Kidney epithelial cell (primary cell): ENCODE measurements around the gene LRRC53. TPM values are rescaled to one million over a fixed set of nuclear protein-coding genes. Genes with fewer than 3 reads are reported as not detected.
A peak's percentile ranks its signal among the peaks of the same experiment; 100 is the strongest.

Experiments
- DNase-seq: peaks from one replicate; pipeline ENCODE4 v3.0.0-alpha.2; 2010; ENCODE audit warnings: low read depth
- H3K27me3 ChIP-seq: 2 replicates; pipeline ENCODE4 v1.6.0; 2011; ENCODE audit warnings: low read length; ENCODE audit not compliant: control insufficient read depth, insufficient read depth
- H3K36me3 ChIP-seq: 2 replicates; pipeline ENCODE4 v1.5.1; 2011; ENCODE audit warnings: low read length; ENCODE audit not compliant: control insufficient read depth, insufficient read depth
- H3K4me3 ChIP-seq: 2 replicates; pipeline ENCODE4 v1.5.1; 2011; ENCODE audit warnings: low read depth, mild to moderate bottlenecking, control low read depth, low read length
- total RNA-seq: library from RNA; depleted of rRNA; stranded (reverse); fragments of >200 nt; gene quantifications from 2 replicates; pipeline ENCODE4 v1.2.3, GENCODE V29; 2015
- TF ChIP-seq, protein P1 (sequence below): IDR thresholded peaks from 2 replicates; pipeline ENCODE4 v1.5.1; 2011; ENCODE audit warnings: mild to moderate bottlenecking, moderate library complexity, low read length, control low read depth, inconsistent platforms; ENCODE audit not compliant: insufficient read depth, poor library complexity, severe bottlenecking

LRRC53 gene
- total RNA-seq, 1 donor from 2014 or later, result not detected

DNA sequence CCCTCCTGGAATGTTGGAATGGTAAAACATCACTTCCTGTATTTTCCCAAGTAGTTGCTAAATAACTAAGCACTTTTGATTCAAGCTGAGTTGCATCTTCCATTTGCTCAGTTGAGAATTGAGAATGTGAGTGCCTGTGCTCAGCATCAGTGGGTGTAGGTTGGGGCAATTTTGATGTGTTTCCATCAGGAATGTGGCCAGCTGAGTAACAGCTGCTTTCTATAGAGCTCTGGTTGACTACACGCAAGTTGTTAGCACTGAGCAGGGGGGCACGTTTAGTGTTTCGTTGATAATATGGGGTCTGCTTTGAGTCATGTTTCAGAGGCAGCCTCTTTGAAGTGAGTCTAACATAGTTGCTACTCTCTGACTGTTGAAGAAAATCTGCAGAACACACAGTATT lies 41.5 kb downstream of the LRRC53 start:
- DNase-seq, result no peak
- H3K36me3 ChIP-seq, result no peaks in the 10 kb centered on the region
- no peaks in the 10 kb centered on the region for H3K27me3 ChIP-seq
- TF ChIP-seq, protein P1, sequence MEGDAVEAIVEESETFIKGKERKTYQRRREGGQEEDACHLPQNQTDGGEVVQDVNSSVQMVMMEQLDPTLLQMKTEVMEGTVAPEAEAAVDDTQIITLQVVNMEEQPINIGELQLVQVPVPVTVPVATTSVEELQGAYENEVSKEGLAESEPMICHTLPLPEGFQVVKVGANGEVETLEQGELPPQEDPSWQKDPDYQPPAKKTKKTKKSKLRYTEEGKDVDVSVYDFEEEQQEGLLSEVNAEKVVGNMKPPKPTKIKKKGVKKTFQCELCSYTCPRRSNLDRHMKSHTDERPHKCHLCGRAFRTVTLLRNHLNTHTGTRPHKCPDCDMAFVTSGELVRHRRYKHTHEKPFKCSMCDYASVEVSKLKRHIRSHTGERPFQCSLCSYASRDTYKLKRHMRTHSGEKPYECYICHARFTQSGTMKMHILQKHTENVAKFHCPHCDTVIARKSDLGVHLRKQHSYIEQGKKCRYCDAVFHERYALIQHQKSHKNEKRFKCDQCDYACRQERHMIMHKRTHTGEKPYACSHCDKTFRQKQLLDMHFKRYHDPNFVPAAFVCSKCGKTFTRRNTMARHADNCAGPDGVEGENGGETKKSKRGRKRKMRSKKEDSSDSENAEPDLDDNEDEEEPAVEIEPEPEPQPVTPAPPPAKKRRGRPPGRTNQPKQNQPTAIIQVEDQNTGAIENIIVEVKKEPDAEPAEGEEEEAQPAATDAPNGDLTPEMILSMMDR, result no peak
- H3K4me3 ChIP-seq, result no peak overlapping the region

DNA sequence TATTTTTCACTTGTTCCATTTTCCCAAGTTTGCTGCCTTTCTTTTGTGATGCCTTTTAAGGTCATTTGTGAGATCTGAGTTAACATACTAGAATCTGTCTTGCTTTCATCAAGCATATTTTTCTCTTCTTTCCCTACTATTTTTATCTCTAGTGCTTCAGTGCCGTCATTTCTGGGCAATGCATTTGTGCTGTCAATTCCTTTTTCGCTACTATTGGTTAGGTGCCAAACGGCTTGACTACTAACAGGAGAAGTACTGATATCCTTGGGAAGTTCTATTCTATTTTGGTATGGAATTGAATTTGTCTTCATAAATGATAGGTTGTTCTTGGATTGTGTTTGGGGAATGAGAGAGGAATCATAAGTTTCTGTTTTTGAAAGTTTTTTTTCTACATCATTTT lies 42.2 kb downstream of the LRRC53 start:
- Histone ChIP-seq H3K36me3 (no peaks in the 10 kb centered on the region), H3K4me3 (no peak overlapping the region), H3K27me3 (no peaks in the 10 kb centered on the region)
- TF ChIP-seq, protein P1, result no peak
- DNase-seq, result no peak

DNA sequence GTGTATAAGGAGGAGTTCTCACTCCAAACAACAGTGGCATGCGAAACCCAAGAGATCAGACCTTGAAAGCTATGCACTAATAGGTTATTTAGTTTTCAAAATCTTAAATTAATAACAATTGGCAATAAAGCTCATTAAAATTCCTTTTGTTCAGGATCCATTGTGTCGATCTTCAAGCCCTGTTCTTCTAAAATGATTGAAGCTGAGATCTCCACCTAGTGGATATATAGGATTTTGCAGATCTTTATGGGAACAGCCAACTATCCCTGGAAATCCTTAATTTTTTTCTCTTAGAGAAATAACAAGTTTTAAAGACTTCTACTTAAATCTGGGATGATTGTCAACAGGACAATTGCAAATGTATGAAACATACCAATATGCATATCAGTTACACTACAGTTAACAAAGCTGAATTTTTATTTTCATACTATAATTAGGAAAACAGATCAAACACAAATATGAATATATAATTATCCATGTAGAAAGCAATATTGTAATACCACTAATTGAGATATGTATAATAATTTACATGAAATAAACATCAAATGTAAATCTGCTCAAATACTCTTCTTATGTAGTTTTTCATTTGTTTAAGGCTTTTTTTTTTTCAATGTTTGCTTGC lies 43.3 kb downstream of the LRRC53 start:
- Histone ChIP-seq H3K27me3 (no peaks in the 10 kb centered on the region), H3K36me3 (no peaks in the 10 kb centered on the region), H3K4me3 (no peak overlapping the region)
- TF ChIP-seq, protein P1, result peak; percentile 59
- DNase-seq, result peak; percentile 9

DNA sequence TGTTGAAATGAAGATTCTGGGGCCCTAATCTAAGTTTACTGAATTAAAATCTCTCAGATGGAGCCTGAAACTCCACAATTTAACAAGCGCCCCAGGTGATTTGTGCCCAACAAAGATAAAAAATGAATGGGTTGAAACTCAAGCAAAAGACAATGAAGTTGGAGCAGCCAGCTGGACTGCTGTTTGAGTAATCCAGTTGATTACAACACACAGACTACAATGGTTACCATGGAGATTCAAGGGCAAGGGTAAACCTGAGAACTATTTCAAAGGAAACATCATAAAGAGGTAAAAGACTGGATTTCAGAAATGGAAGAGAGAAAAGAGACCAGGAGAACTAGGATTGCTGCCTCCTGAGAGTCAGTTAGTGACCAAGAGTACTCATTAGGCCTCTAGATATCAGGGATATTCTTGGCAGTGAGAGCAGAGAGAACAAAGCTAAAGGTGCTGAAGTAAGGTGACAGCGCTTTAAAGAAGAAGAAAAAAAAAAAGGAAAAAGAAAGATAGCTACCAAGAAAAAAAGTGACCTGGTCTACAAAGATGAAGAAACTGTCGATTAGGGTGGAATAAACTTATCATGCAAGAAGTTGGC lies 44.5 kb downstream of the LRRC53 start:
- no peak overlapping the region for H3K4me3 ChIP-seq
- H3K27me3 ChIP-seq, result no peaks in the 10 kb centered on the region
- no peaks in the 10 kb centered on the region for H3K36me3 ChIP-seq
- TF ChIP-seq, protein P1, result no peak
- DNase-seq, result peak; percentile 10

DNA sequence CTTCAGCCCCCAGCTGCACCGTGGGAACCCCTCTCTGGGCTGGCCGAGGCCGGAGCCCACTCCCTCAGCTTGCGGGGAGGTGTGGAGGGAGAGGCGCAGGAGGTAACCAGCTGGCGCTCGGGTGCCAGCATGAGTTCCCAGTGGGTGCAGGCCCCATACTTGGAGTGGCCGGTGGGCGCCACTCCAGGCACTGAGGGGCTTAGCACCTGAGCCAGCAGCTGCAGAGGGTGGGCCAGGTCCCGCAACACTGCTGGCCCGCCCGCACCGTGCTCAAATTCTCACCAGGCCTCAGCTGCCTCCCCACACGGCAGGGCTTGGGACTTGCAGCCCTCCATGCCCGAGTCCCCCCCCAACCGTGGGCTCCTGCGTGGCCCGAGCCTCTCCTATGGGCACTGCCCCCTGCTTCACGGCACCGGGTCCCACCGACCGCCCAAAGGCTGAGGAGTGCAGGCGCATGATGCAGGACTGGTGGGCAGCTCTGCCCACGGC lies 47.2 kb downstream of the LRRC53 start:
- no peak for DNase-seq
- Histone ChIP-seq H3K27me3 (no peaks in the 10 kb centered on the region), H3K36me3 (no peaks in the 10 kb centered on the region)

More for the DNA sequence above, 47.2 kb downstream of the LRRC53 start:
- TF ChIP-seq, protein P1, result no peak
- H3K4me3 ChIP-seq, result no peak overlapping the region
